ENCODE measurements around the gene RGMA.

GRCh38 chr15:93086791-93087190 lies 2.2 kb downstream of the RGMA start:
- no peak for TF ChIP-seq CTCF (conservative IDR thresholded peaks at IDR 0.05; ENCODE audit: low read length)
- TF ChIP-seq EZH2phosphoT487 (IDR thresholded peaks at IDR 0.05; ENCODE audit: borderline replicate concordance, low read depth, low read length) = no peak

All from OCI-LY7 (cell line).